GM12891 (cell line): ENCODE data around the gene TUSC7.

Experiments
- POU2F2 ChIP-seq: IDR thresholded peaks from 2 replicates; pipeline ENCODE4 v1.6.1; 2011; ENCODE audit warnings: low read depth, mild to moderate bottlenecking, control low read depth, low read length, moderate library complexity
- TAF1 ChIP-seq: IDR thresholded peaks from 2 replicates; pipeline ENCODE4 v1.6.1; 2011; ENCODE audit warnings: low read depth, low read length, control low read depth

GRCh38 chr3:116701070-116701469 lies 8.5 kb upstream of the TUSC7 start:
- TF ChIP-seq TAF1 (no peak), POU2F2 (no peak)
